Measurements from ENCODE around the gene CFAP61.

Gene CFAP61

GRCh38 chr20:20192366-20192765 lies 140.0 kb downstream of the CFAP61 start:
- no peak overlapping the region for H3K4me3 ChIP-seq (ENCODE audit: low read depth, low read length)
- H3K4me1 ChIP-seq = no peaks in the 10 kb centered on the region
- no peak for TF ChIP-seq CTCF (IDR thresholded peaks at IDR 0.05; ENCODE audit: low read depth, low read length)
- no peaks in the 10 kb centered on the region for H3K36me3 ChIP-seq
- DNase-seq = no peak
- H3K9me3 ChIP-seq = no peaks in the 10 kb centered on the region
- H3K27me3 ChIP-seq = no peaks in the 10 kb centered on the region

- DNase-seq = peak; percentile 22
- TF ChIP-seq CTCF (IDR thresholded peaks at IDR 0.05; ENCODE audit: low read depth, low read length) = no peak
Measured at GRCh38 chr20:20195021-20195705, 142.8 kb downstream of the CFAP61 start.

GRCh38 chr20:20196610-20197009 lies 144.3 kb downstream of the CFAP61 start:
- no peak for DNase-seq
- H3K27me3 ChIP-seq = peaks cover 7% of the 10 kb centered on the region; the same call in 1 of the 2 replicates

More at GRCh38 chr20:20195021-20195705, 142.8 kb downstream of the CFAP61 start:
- no peaks in the 10 kb centered on the region for H3K36me3 ChIP-seq
- no peaks in the 10 kb centered on the region; the same call in none of the 2 replicates for H3K4me1 ChIP-seq
- 0 out of 2 replicates have a peak, but pooled peaks cover 3% of the 10 kb centered on the region for H3K27me3 ChIP-seq
- H3K4me3 ChIP-seq (ENCODE audit: low read depth, low read length) = no peak overlapping the region
- H3K9me3 ChIP-seq = no peaks in the 10 kb centered on the region

DNA sequence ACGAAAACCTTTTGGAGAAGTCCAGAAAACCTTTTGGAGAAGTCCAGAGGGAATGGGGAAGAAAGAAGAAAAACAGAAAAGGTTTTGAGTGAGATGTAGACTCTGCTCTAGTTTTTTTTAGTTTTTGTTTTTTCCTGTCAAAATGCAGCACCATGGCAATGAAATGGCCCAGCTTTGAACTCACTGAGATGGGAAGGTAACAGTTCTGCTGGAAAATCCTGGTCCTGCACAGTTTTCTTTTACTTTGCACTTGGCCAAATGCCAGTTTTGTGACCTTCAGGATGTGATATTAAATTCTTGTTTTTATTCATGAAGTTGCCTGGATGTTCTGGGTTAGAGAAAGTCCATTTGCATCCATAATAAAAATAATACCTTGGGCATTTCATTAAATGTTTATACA lies 145.7 kb downstream of the CFAP61 start:
- DNase-seq = no peak
- Histone ChIP-seq H3K27me3 (peaks cover 7% of the 10 kb centered on the region; the same call in 1 of the 2 replicates), H3K4me1 (peaks cover 5% of the 10 kb centered on the region), H3K36me3 (no peaks in the 10 kb centered on the region), H3K9me3 (no peaks in the 10 kb centered on the region), H3K4me3 (ENCODE audit: low read depth, low read length) (no peak overlapping the region)
- no peak for TF ChIP-seq CTCF (IDR thresholded peaks at IDR 0.05; ENCODE audit: low read depth, low read length)

More at GRCh38 chr20:20196610-20197009, 144.3 kb downstream of the CFAP61 start:
- Histone ChIP-seq H3K9me3 (no peaks in the 10 kb centered on the region), H3K4me3 (ENCODE audit: low read depth, low read length) (no peak overlapping the region), H3K36me3 (no peaks in the 10 kb centered on the region), H3K4me1 (peaks cover 5% of the 10 kb centered on the region)
- no peak for TF ChIP-seq CTCF (IDR thresholded peaks at IDR 0.05; ENCODE audit: low read depth, low read length)

GRCh38 chr20:20199361-20200160 lies 147.2 kb downstream of the CFAP61 start:
- Histone ChIP-seq H3K27me3 (peaks cover 7% of the 10 kb centered on the region; the same call in 1 of the 2 replicates), H3K9me3 (no peaks in the 10 kb centered on the region), H3K4me1 (peaks cover 9% of the 10 kb centered on the region), H3K36me3 (no peaks in the 10 kb centered on the region), H3K4me3 (ENCODE audit: low read depth, low read length) (peak overlapping the region; percentile 46)
- peak; percentile 64 for DNase-seq
- no peak for TF ChIP-seq CTCF (IDR thresholded peaks at IDR 0.05; ENCODE audit: low read depth, low read length)
